Measurements from ENCODE around the gene CAMTA1.
A peak's percentile ranks its signal among the peaks of the same experiment; 100 is the strongest.
"Not testable (repeated sequence)": the region's sequence is repeated elsewhere in the genome, so short reads cannot be mapped to it uniquely, and the experiment has no call there.

The CAMTA1 gene

DNA sequence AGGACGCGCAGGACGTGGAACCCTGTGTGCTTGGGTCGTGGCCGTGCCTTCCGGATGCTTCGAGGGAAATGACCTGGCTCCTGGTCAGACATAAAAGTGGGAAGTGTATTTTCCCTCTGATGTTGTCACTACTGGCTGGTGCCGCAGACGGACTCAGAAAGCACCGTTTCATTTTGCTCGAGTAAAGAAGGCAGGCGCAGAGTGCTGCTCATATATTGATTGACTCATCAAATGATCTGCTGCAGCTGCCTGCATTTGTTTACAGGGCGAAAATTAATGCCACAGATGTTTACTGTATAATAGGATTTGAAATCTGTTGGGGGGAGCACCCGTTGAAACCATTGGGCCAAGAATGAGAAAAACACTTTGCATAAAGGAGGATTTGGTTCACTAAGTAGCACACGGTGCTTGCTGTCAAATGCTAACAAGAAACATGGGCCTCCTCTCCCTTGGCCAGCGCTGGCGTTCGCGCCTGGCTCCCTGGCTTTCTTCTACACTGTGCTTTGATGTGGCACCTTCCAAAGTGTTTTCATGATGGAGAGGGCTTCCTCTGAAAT, 365.5 kb downstream of the CAMTA1 start:
- H3K4me3 ChIP-seq: no peak overlapping the region
- H4K20me1 ChIP-seq: no peaks in the 10 kb centered on the region
- no peak overlapping the region for H3K9ac ChIP-seq
- no peaks in the 10 kb centered on the region for H3K9me3 ChIP-seq
- H3K27ac ChIP-seq: no peak overlapping the region
- TF ChIP-seq Cebpa-rat (IDR thresholded peaks at IDR 0.05): no peak
- no peaks in the 10 kb centered on the region for H3K27me3 ChIP-seq
- H3K4me2 ChIP-seq: peak overlapping the region; percentile 83
- H3K36me3 ChIP-seq: no peaks in the 10 kb centered on the region
- peaks cover 57% of the 10 kb centered on the region for H3K4me1 ChIP-seq

DNA sequence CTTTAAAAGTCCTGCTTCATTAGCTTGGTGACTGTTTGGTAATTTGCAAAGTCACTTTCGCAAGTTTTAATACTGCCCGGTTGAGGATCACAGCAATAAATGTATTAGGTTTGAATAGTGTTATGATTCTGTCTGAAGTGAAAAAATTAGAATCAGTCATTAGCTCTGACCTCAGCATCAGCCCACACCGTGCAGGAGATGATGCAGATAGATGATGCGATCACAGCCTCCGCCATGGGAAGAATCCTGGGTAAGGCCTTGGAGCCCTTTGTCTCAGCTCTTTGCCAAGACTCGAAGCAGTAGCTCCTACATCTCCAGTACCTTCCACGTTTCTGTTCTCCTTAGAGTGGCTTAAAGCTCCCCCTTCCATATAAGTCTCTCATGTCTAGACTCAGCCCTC, 366.7 kb downstream of the CAMTA1 start:
- Histone ChIP-seq H3K9me3 (no peaks in the 10 kb centered on the region), H3K4me1 (peaks cover 45% of the 10 kb centered on the region), H4K20me1 (no peaks in the 10 kb centered on the region), H3K27ac (no peak overlapping the region), H3K36me3 (no peaks in the 10 kb centered on the region), H3K4me2 (peak overlapping the region; percentile 83), H3K4me3 (no peak overlapping the region), H3K27me3 (no peaks in the 10 kb centered on the region), H3K9ac (no peak overlapping the region)
- no peak for TF ChIP-seq Cebpa-rat (IDR thresholded peaks at IDR 0.05)

DNA sequence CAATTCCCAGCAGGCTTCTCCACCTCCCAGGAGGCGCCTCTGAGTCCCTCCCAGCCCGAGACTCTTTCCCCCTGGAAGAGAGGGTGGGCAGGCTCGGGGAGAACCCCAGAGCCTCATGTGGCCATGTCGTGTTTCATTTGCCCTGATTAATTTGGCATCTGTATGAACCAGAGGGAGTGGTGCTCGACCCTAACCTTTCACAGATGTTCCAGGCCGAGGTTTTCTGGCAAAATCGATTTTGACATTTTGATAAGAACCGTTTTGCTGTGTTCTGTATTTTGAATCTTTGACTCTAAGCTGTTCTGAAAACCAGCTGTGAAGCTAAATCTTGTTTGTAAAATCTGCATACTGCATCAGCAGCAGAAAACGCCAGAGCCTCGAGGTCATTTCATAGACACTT, 367.4 kb downstream of the CAMTA1 start:
- Histone ChIP-seq H3K4me3 (no peak overlapping the region), H3K9ac (no peak overlapping the region), H3K4me2 (peak overlapping the region; percentile 83), H3K27ac (no peak overlapping the region), H4K20me1 (no peaks in the 10 kb centered on the region), H3K27me3 (no peaks in the 10 kb centered on the region), H3K36me3 (no peaks in the 10 kb centered on the region), H3K4me1 (peaks cover 45% of the 10 kb centered on the region), H3K9me3 (no peaks in the 10 kb centered on the region)
- TF ChIP-seq Cebpa-rat (IDR thresholded peaks at IDR 0.05): no peak

DNA sequence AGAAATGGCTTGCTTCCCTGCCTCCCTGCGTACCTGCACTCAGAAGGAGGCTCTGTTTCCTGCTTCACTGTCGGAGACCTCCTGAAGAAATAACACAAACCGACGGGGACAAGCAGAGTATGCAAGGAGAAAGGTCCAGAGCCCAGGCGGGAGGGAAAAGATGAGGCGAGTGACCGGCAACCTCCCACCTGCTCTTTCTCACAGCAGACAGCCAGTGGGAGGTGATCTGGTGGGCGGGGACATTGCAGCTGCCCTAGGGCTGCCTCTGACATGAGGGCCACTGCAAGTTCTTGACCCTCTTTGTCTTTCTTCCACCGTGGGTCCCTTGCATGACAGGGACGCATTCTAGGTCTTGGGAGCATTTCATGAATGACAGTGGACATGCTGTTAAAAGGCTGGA, 368.2 kb downstream of the CAMTA1 start:
- Histone ChIP-seq H3K9me3 (no peaks in the 10 kb centered on the region), H3K27ac (no peak overlapping the region), H3K4me2 (no peak overlapping the region), H3K9ac (no peak overlapping the region), H3K27me3 (no peaks in the 10 kb centered on the region), H3K36me3 (no peaks in the 10 kb centered on the region), H3K4me1 (peaks cover 48% of the 10 kb centered on the region), H4K20me1 (no peaks in the 10 kb centered on the region), H3K4me3 (no peak overlapping the region)
- no peak for TF ChIP-seq Cebpa-rat (IDR thresholded peaks at IDR 0.05)

DNA sequence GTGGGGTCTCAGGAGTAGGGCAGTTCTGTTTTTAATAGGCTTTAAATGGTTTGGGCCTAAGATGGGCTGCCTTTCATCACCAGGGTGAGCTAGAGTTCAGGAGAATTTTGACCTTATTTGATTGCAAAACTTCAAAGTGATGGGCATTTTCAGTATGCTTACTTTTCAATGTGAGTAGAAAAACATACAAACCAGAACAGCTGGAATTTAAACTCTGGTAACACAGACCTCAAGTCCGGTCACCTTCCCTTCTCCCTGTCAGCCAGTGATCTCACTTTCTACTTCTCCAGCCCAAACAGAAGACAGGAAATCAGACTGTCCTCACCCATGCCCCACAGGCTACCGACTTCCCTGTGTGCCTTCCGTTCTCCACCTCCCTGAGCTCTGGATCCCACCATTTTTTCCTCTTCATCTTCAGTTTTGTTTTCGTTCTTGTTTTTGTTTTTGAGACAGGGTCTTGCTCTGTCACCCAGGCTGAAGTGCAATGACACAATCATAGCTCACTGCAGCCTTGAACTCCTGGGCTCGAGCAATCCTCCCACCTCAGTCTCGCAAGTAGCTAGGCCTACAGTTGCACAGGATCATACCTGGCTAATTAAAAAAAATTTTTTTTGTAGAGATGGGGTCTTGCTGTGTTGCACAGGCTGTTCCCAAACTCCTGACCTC, 374.0 kb downstream of the CAMTA1 start:
- TF ChIP-seq Cebpa-rat (IDR thresholded peaks at IDR 0.05): no peak; the same call in 1 of the 2 replicates
- H3K27ac ChIP-seq: no peak overlapping the region
- no peak overlapping the region for H3K4me2 ChIP-seq
- H3K4me1 ChIP-seq: peaks cover 15% of the 10 kb centered on the region
- no peaks in the 10 kb centered on the region for H3K27me3 ChIP-seq
- no peaks in the 10 kb centered on the region for H4K20me1 ChIP-seq
- no peaks in the 10 kb centered on the region for H3K36me3 ChIP-seq
- no peak overlapping the region for H3K4me3 ChIP-seq
- H3K9me3 ChIP-seq: peaks cover 14% of the 10 kb centered on the region
- H3K9ac ChIP-seq: no peak overlapping the region

DNA sequence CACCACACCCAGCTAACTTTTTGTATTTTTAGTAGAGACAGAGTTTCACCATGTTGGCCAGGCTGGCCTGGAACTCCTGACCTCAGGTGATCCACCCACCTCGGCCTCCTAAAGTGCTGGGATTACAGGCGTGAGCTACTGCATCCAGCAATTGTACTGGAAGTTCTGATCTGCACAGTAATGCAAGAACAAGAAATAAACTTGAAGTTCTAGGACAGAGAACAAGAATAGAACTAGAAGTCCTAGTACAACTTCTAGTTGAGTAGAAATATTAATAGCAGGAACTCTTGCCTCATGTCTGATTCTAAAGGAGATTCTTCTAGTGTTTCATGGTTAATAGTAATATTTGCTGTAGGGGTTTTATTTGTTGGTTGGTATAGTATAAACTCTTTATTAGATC, 383.3 kb downstream of the CAMTA1 start:
- not testable (repeated sequence) for H3K9ac ChIP-seq, H4K20me1 ChIP-seq, H3K27ac ChIP-seq, H3K9me3 ChIP-seq, H3K4me2 ChIP-seq, H3K27me3 ChIP-seq, H3K36me3 ChIP-seq, H3K4me3 ChIP-seq
- H3K4me1 ChIP-seq: peaks cover 32% of the 10 kb centered on the region

DNA sequence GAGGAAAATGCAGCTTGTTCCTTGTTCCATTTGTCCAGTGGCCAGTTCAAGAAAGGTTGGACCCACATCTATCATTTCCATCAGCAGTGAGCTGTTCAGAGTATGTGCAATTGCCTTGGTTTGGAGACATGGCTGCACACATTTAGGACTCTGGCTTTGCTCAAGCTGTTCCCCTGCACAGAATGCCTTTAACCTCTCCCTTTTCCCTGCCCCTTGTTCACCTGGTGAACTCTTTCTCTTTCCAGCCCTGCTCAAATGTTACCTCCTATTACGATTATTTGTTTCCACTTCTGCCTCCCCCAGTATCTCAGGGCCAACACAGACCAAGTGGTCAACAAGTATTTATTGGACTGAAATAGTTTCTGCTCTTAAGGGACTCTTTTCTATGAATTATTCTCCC, 385.9 kb downstream of the CAMTA1 start:
- H3K9me3 ChIP-seq: no peaks in the 10 kb centered on the region
- peak overlapping the region; percentile 72; the same call in 1 of the 2 replicates for H3K4me2 ChIP-seq
- no peak overlapping the region for H3K4me3 ChIP-seq
- H3K4me1 ChIP-seq: peaks cover 58% of the 10 kb centered on the region
- H3K36me3 ChIP-seq: no peaks in the 10 kb centered on the region
- no peak for TF ChIP-seq Cebpa-rat (IDR thresholded peaks at IDR 0.05)
- H3K9ac ChIP-seq: no peak overlapping the region
- H4K20me1 ChIP-seq: no peaks in the 10 kb centered on the region
- H3K27me3 ChIP-seq: no peaks in the 10 kb centered on the region
- H3K27ac ChIP-seq: no peak overlapping the region

DNA sequence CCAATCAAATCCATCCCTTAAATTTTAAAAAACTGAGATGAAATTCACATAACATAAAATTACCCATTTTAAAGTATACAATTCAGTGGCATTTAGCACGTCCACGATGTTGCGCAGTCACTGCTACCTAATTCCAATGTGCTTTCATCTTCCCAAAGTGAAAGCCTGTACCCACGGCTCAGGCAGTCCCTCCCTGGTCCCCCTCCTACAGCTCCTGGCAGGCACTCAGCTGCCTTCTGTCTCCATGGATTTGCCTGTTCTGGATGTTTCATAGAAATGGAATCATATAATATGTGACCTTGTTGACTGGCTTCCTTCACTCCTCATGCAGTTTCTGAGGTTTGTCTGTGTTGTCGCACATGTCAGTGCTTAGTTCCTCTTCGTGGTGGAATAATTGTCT, 386.3 kb downstream of the CAMTA1 start:
- Histone ChIP-seq H4K20me1 (no peaks in the 10 kb centered on the region), H3K4me3 (no peak overlapping the region), H3K9me3 (no peaks in the 10 kb centered on the region), H3K27me3 (no peaks in the 10 kb centered on the region), H3K36me3 (no peaks in the 10 kb centered on the region), H3K27ac (no peak overlapping the region), H3K9ac (no peak overlapping the region), H3K4me1 (peaks cover 62% of the 10 kb centered on the region), H3K4me2 (peak overlapping the region; percentile 72)
- no peak for TF ChIP-seq Cebpa-rat (IDR thresholded peaks at IDR 0.05)

DNA sequence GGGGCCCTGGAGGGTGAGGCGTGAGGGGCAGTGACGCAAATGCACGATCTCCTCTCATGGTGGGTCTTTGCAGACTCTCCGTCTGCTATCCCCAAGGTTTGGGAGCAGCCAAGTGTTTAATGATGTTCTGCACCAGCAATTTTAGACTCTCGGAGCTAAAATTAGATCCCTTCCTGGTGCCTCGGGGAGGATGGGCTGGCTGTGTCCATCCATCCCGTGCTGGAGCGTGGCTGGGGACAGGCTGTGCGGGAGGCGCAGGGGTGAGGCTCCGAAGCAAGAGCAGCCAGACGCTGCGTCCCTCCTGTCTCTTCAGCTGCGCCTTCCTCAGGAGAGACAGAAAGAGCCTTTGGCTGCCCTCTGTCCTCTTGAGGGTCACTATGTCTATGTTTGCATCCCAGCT, 387.6 kb downstream of the CAMTA1 start:
- no peak for TF ChIP-seq Cebpa-rat (IDR thresholded peaks at IDR 0.05)
- Histone ChIP-seq H3K36me3 (no peaks in the 10 kb centered on the region), H3K9ac (no peak overlapping the region), H4K20me1 (no peaks in the 10 kb centered on the region), H3K9me3 (peaks cover 11% of the 10 kb centered on the region), H3K27ac (no peak overlapping the region), H3K4me1 (peaks cover 71% of the 10 kb centered on the region), H3K27me3 (no peaks in the 10 kb centered on the region), H3K4me3 (no peak overlapping the region), H3K4me2 (peak overlapping the region; percentile 72)

DNA sequence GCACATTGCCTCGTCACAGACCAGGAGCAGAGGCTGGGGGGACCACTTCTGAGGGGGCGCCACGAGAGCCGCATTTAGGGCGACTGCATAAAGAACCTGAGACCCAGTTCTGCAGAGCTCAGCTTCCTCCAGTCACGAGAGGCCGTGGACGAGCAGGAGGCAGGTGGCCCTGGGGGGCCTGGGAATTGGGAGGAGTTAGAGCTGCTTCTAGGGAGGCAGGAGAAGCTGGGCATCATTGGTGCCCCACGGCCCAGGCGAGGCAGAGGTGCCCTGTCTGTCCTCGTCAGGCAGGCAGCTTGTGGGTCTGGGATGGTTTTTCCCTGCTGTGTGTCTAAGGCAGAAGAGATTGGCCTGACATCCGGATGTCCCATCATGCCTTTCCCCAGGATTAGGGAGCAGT, 389.3 kb downstream of the CAMTA1 start:
- peaks cover 11% of the 10 kb centered on the region for H3K9me3 ChIP-seq
- TF ChIP-seq Cebpa-rat (IDR thresholded peaks at IDR 0.05): no peak
- H4K20me1 ChIP-seq: no peaks in the 10 kb centered on the region
- H3K4me1 ChIP-seq: peaks cover 77% of the 10 kb centered on the region
- H3K4me2 ChIP-seq: peak overlapping the region; percentile 82
- H3K27ac ChIP-seq: no peak overlapping the region
- H3K9ac ChIP-seq: no peak overlapping the region
- H3K4me3 ChIP-seq: no peak overlapping the region
- no peaks in the 10 kb centered on the region for H3K36me3 ChIP-seq
- no peaks in the 10 kb centered on the region for H3K27me3 ChIP-seq
